Endothelial cell of umbilical vein (primary cell): ENCODE data around the gene SBSN.

Source experiments
- CTCF ChIP-seq, 2 donors: IDR thresholded peaks; 1 replicate in 1 of 2; 2 replicates in 1 of 2; pipeline ENCODE4 v1.5.1; 2011; ENCODE audit warnings: low read length in 2 of 2, mild to moderate bottlenecking in 2 of 2, moderate library complexity in 2 of 2, control low read depth in 1 of 2, inconsistent platforms in 1 of 2, low read depth in 1 of 2; ENCODE audit not compliant: insufficient read depth in 1 of 2; ENCODE audit errors: extremely low read depth in 1 of 2
- EZH2 ChIP-seq: IDR thresholded peaks from 2 replicates; pipeline ENCODE4 v1.6.1; 2012; ENCODE audit warnings: borderline replicate concordance, low read depth, mild to moderate bottlenecking, moderate library complexity, low read length, inconsistent platforms; ENCODE audit not compliant: severe bottlenecking
- FOS ChIP-seq: IDR thresholded peaks from 2 replicates; pipeline ENCODE4 v1.6.1; 2011; ENCODE audit warnings: mild to moderate bottlenecking, low read length, moderate library complexity, borderline replicate concordance; ENCODE audit not compliant: insufficient read depth
- GATA2 ChIP-seq: IDR thresholded peaks from 2 replicates; pipeline ENCODE4 v1.7.0; 2011; ENCODE audit warnings: low read depth, mild to moderate bottlenecking, moderate library complexity, mixed read lengths, low read length; ENCODE audit not compliant: insufficient read length, insufficient read depth
- MAX ChIP-seq: IDR thresholded peaks from 2 replicates; pipeline ENCODE4 v1.6.1; 2011; ENCODE audit not compliant: insufficient read depth, insufficient read length
- POLR2A ChIP-seq: IDR thresholded peaks from 2 replicates; pipeline ENCODE4 v1.6.1; 2012; ENCODE audit warnings: low read depth, mild to moderate bottlenecking, control low read depth, low read length
- POLR2AphosphoS5 ChIP-seq: IDR thresholded peaks from 2 replicates; pipeline ENCODE4 v1.6.1; 2012; ENCODE audit warnings: low read depth, mild to moderate bottlenecking, control low read depth, low read length, moderate library complexity; ENCODE audit not compliant: insufficient read depth

- TF ChIP-seq CTCF (IDR thresholded peaks at IDR 0.05; ENCODE audit: extremely low read depth in 1 of 2, insufficient read depth in 1 of 2, low read depth in 1 of 2, low read length in 2 of 2), result no peak
- no peak for TF ChIP-seq POLR2AphosphoS5
- TF ChIP-seq EZH2, result no peak
- no peak for TF ChIP-seq POLR2A
- TF ChIP-seq MAX, result no peak
- no peak for TF ChIP-seq GATA2
- no peak for TF ChIP-seq FOS
Measured at GRCh38 chr19:35486268-35486708, 41.8 kb downstream of the SBSN start.
